ENCODE results near the gene TLR1. TPM values are rescaled to one million over a fixed set of nuclear protein-coding genes. Genes with fewer than 3 reads are reported as not detected.

The TLR1 gene
- polyA plus RNA-seq, 1 donor from 2014 or later: not detected

DNA sequence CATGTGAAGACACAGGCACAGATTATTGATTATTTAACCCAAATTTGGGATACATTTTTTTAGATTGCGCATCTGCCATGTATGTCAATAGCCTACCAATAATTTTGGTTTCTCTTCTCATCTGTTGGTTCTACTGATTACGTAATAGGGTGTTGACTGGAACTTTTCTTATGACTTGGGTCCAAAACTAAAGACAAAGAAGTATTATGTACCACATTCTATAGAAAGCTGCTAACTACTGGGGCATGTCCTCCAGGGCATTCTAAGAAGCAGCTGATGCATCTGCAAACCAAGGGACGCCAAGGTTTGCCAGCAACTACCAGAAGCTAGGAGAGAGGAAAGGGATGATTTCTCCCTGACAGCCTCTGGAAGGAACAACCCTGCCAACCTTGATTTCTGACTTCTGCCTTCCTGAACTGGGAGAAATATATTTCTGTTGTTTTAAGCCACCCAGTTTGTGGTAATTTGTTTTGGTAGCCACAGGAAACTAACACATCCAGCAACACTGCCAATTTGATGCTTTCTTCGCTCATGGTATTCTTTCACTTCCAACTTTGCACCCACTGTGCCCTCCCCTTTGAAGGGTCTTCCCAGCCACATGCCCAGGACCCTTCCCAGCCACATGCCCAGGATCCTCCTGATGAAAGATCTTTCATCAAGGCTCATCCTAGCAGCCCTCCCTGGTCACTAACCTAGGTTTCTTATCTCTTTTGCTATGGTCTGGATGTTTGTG, 15.9 kb upstream of the TLR1 start:
- Histone ChIP-seq H3K27ac (ENCODE audit: low read length) (no peak overlapping the region), H3K36me3 (ENCODE audit: insufficient read depth, low read length) (no peaks in the 10 kb centered on the region), H3K4me3 (ENCODE audit: low read length) (no peak overlapping the region), H3K79me2 (replicated peaks; ENCODE audit: insufficient read depth, low read length) (no peaks in the 10 kb centered on the region), H4K20me1 (ENCODE audit: insufficient read depth) (no peaks in the 10 kb centered on the region), H3K9ac (ENCODE audit: low read length) (no peak overlapping the region), H3K9me2 (ENCODE audit: insufficient read depth, low read length) (no peaks in the 10 kb centered on the region), H2AFZ (ENCODE audit: low read depth, low read length) (no peak overlapping the region), H3K9me3 (ENCODE audit: low read length) (no peaks in the 10 kb centered on the region), H3K27me3 (ENCODE audit: insufficient read depth, low read depth, low read length) (no peaks in the 10 kb centered on the region), H3F3A (ENCODE audit: insufficient read depth, low read length, poor library complexity, severe bottlenecking) (no peaks in the 10 kb centered on the region), H3K4me2 (ENCODE audit: low read length) (no peak overlapping the region)
- TF ChIP-seq CTCF (IDR thresholded peaks at IDR 0.05; ENCODE audit: poor library complexity, severe bottlenecking): no peak
- no peak for TF ChIP-seq SMC3 (conservative IDR thresholded peaks at IDR 0.05; ENCODE audit: poor library complexity)
- TF ChIP-seq TAF1 (IDR thresholded peaks at IDR 0.05; ENCODE audit: low read depth): no peak
- no peak for TF ChIP-seq MXI1 (conservative IDR thresholded peaks at IDR 0.05; ENCODE audit: poor library complexity, severe bottlenecking)
- no peak for TF ChIP-seq RAD21 (conservative IDR thresholded peaks at IDR 0.05)
- TF ChIP-seq, protein P1, sequence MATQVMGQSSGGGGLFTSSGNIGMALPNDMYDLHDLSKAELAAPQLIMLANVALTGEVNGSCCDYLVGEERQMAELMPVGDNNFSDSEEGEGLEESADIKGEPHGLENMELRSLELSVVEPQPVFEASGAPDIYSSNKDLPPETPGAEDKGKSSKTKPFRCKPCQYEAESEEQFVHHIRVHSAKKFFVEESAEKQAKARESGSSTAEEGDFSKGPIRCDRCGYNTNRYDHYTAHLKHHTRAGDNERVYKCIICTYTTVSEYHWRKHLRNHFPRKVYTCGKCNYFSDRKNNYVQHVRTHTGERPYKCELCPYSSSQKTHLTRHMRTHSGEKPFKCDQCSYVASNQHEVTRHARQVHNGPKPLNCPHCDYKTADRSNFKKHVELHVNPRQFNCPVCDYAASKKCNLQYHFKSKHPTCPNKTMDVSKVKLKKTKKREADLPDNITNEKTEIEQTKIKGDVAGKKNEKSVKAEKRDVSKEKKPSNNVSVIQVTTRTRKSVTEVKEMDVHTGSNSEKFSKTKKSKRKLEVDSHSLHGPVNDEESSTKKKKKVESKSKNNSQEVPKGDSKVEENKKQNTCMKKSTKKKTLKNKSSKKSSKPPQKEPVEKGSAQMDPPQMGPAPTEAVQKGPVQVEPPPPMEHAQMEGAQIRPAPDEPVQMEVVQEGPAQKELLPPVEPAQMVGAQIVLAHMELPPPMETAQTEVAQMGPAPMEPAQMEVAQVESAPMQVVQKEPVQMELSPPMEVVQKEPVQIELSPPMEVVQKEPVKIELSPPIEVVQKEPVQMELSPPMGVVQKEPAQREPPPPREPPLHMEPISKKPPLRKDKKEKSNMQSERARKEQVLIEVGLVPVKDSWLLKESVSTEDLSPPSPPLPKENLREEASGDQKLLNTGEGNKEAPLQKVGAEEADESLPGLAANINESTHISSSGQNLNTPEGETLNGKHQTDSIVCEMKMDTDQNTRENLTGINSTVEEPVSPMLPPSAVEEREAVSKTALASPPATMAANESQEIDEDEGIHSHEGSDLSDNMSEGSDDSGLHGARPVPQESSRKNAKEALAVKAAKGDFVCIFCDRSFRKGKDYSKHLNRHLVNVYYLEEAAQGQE (IDR thresholded peaks at IDR 0.05; ENCODE audit: borderline replicate concordance): no peak
- TF ChIP-seq EP300 (conservative IDR thresholded peaks at IDR 0.05; ENCODE audit: poor library complexity, severe bottlenecking): no peak
- no peak for TF ChIP-seq EZH2 (IDR thresholded peaks at IDR 0.05; ENCODE audit: borderline replicate concordance, insufficient read depth, low read length, poor library complexity, severe bottlenecking)
- TF ChIP-seq POLR2AphosphoS5 (IDR thresholded peaks at IDR 0.05): no peak

GRCh38 chr4:38819569-38819968, 15.0 kb upstream of the TLR1 start:
- Histone ChIP-seq H3K9me3 (ENCODE audit: low read length) (no peaks in the 10 kb centered on the region), H3K27me3 (ENCODE audit: insufficient read depth, low read depth, low read length) (no peaks in the 10 kb centered on the region), H2AFZ (ENCODE audit: low read depth, low read length) (no peak overlapping the region), H3K4me3 (ENCODE audit: low read length) (no peak overlapping the region), H3K9ac (ENCODE audit: low read length) (no peak overlapping the region), H3K36me3 (ENCODE audit: insufficient read depth, low read length) (no peaks in the 10 kb centered on the region), H3K79me2 (replicated peaks; ENCODE audit: insufficient read depth, low read length) (no peaks in the 10 kb centered on the region), H3K4me2 (ENCODE audit: low read length) (no peak overlapping the region), H3K27ac (ENCODE audit: low read length) (no peak overlapping the region), H4K20me1 (ENCODE audit: insufficient read depth) (no peaks in the 10 kb centered on the region), H3K9me2 (ENCODE audit: insufficient read depth, low read length) (no peaks in the 10 kb centered on the region), H3F3A (ENCODE audit: insufficient read depth, low read length, poor library complexity, severe bottlenecking) (no peaks in the 10 kb centered on the region)
- TF ChIP-seq TAF1 (IDR thresholded peaks at IDR 0.05; ENCODE audit: low read depth) (no peak), CTCF (IDR thresholded peaks at IDR 0.05; ENCODE audit: poor library complexity, severe bottlenecking) (no peak), POLR2AphosphoS5 (IDR thresholded peaks at IDR 0.05) (no peak), EZH2 (IDR thresholded peaks at IDR 0.05; ENCODE audit: borderline replicate concordance, insufficient read depth, low read length, poor library complexity, severe bottlenecking) (no peak), RAD21 (conservative IDR thresholded peaks at IDR 0.05) (no peak), MXI1 (conservative IDR thresholded peaks at IDR 0.05; ENCODE audit: poor library complexity, severe bottlenecking) (no peak), EP300 (conservative IDR thresholded peaks at IDR 0.05; ENCODE audit: poor library complexity, severe bottlenecking) (no peak), SMC3 (conservative IDR thresholded peaks at IDR 0.05; ENCODE audit: poor library complexity) (no peak)
- TF ChIP-seq, protein P1 (IDR thresholded peaks at IDR 0.05; ENCODE audit: borderline replicate concordance): no peak

All from neural cell (in vitro differentiated cells).